ENCODE results near the gene PUS10. TPM values are rescaled to one million over a fixed set of nuclear protein-coding genes. Genes with fewer than 3 reads are reported as not detected.
A peak's percentile ranks its signal among the peaks of the same experiment; 100 is the strongest.

Gene PUS10
- total and polyA plus RNA-seq, 2 of the 13 experiments (the other 11 are each of a cell fraction or from before 2014, with no cell fraction given): 41.4 to 44.3 TPM

GRCh38 chr2:60925994-60926740, 91.9 kb downstream of the PUS10 start (continued):
- TF ChIP-seq KLF16 (CRISPR knock-in tag; IDR thresholded peaks at IDR 0.05): no peak
- TF ChIP-seq RXRB (CRISPR knock-in tag; IDR thresholded peaks at IDR 0.05; ENCODE audit: borderline replicate concordance): no peak
- TF ChIP-seq ZNF549 (CRISPR knock-in tag; IDR thresholded peaks at IDR 0.05): no peak
- no peak for TF ChIP-seq BHLHE40 (IDR thresholded peaks at IDR 0.05; ENCODE audit: low read length)
- TF ChIP-seq FOXA1 (IDR thresholded peaks at IDR 0.05): no peak
- peak; percentile 73 for TF ChIP-seq FOXA1 (CRISPR knock-in tag; IDR thresholded peaks at IDR 0.05)
- no peak for TF ChIP-seq ZNF709 (CRISPR knock-in tag; IDR thresholded peaks at IDR 0.05)
- TF ChIP-seq, protein P1, sequence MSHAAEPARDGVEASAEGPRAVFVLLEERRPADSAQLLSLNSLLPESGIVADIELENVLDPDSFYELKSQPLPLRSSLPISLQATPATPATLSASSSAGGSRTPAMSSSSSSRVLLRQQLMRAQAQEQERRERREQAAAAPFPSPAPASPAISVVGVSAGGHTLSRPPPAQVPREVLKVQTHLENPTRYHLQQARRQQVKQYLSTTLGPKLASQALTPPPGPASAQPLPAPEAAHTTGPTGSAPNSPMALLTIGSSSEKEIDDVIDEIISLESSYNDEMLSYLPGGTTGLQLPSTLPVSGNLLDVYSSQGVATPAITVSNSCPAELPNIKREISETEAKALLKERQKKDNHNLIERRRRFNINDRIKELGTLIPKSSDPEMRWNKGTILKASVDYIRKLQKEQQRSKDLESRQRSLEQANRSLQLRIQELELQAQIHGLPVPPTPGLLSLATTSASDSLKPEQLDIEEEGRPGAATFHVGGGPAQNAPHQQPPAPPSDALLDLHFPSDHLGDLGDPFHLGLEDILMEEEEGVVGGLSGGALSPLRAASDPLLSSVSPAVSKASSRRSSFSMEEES (CRISPR knock-in tag; IDR thresholded peaks at IDR 0.05): no peak
- TF ChIP-seq SAP130 (CRISPR knock-in tag; IDR thresholded peaks at IDR 0.05; ENCODE audit: low read depth): no peak
- TF ChIP-seq HNRNPK (IDR thresholded peaks at IDR 0.05; ENCODE audit: low read depth, low read length, poor library complexity, severe bottlenecking): no peak
- TF ChIP-seq RXRA (CRISPR knock-in tag; IDR thresholded peaks at IDR 0.05): no peak
- TF ChIP-seq FOXA3 (CRISPR knock-in tag; IDR thresholded peaks at IDR 0.05): peak; percentile 72
- TF ChIP-seq ZXDC (CRISPR knock-in tag; IDR thresholded peaks at IDR 0.05): no peak
- TF ChIP-seq MEIS1 (CRISPR knock-in tag; IDR thresholded peaks at IDR 0.05; ENCODE audit: borderline replicate concordance): no peak
- TF ChIP-seq KDM2A (CRISPR knock-in tag; IDR thresholded peaks at IDR 0.05; ENCODE audit: borderline replicate concordance, low read depth): no peak
- TF ChIP-seq KLF15 (CRISPR knock-in tag; IDR thresholded peaks at IDR 0.05; ENCODE audit: borderline replicate concordance): no peak
- no peak for TF ChIP-seq ZNF572 (CRISPR knock-in tag; IDR thresholded peaks at IDR 0.05)
- no peak for TF ChIP-seq EZH2 (conservative IDR thresholded peaks at IDR 0.05; ENCODE audit: low read depth, low read length)

Measured in HepG2 (cell line).